ENCODE results near the gene ITPR1.

Gene ITPR1

DNA sequence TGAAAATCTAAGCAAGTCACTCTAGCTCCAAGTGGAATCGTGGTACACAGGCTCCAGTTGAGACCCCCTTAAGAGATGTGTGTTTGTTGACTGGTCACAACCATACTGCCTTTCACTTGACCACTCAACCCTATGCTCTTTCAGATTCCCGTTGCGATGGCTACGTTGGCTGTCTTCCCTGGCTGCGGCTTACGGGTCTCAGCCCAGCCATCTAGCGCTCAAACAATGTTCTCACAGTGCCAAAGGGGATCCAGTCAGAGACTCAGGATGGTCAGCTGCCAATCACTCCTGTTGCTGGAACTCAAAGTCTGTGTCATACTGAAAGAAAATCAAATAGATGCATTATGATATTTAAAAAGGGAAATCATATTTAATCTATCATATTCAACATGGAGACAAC is 237.6 kb downstream of the ITPR1 start:
- peaks cover 22% of the 10 kb centered on the region for H3K4me1 ChIP-seq (ENCODE audit: control insufficient read depth, insufficient read depth, low read length)
- no peak overlapping the region for H3K27ac ChIP-seq (ENCODE audit: extremely low read depth, low read depth, low read length)
- H3K4me3 ChIP-seq (ENCODE audit: low read depth, low read length), result no peak overlapping the region
- H3K9me3 ChIP-seq (ENCODE audit: control insufficient read depth, insufficient read depth, low read depth, low read length), result no peaks in the 10 kb centered on the region
- ChIA-PET CTCF (interaction anchor here (1.3 kb wide), 1 partner anchor 19 kb away, joined by 3 read pairs; no protein-coding TSS in a partner anchor), POLR2A (no interaction called here)
- H3K36me3 ChIP-seq (ENCODE audit: control insufficient read depth in 2 of 2, insufficient read depth in 1 of 2, low read length in 2 of 2), result no peaks in the 10 kb centered on the region
- no peak for TF ChIP-seq ZNF302 (tag by site-specific recombination; IDR thresholded peaks at IDR 0.05; ENCODE audit: low read depth)
- no peak for TF ChIP-seq ZNF292 (tag by site-specific recombination; IDR thresholded peaks at IDR 0.05; ENCODE audit: borderline replicate concordance, low read depth)
- no peak for TF ChIP-seq MZF1 (tag by site-specific recombination; IDR thresholded peaks at IDR 0.05; ENCODE audit: borderline replicate concordance)
- no peak for TF ChIP-seq ZBTB17 (tag by site-specific recombination; IDR thresholded peaks at IDR 0.05)
- TF ChIP-seq, protein P1, sequence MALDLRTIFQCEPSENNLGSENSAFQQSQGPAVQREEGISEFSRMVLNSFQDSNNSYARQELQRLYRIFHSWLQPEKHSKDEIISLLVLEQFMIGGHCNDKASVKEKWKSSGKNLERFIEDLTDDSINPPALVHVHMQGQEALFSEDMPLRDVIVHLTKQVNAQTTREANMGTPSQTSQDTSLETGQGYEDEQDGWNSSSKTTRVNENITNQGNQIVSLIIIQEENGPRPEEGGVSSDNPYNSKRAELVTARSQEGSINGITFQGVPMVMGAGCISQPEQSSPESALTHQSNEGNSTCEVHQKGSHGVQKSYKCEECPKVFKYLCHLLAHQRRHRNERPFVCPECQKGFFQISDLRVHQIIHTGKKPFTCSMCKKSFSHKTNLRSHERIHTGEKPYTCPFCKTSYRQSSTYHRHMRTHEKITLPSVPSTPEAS (tag by site-specific recombination; IDR thresholded peaks at IDR 0.05), result no peak
- TF ChIP-seq, protein P2, sequence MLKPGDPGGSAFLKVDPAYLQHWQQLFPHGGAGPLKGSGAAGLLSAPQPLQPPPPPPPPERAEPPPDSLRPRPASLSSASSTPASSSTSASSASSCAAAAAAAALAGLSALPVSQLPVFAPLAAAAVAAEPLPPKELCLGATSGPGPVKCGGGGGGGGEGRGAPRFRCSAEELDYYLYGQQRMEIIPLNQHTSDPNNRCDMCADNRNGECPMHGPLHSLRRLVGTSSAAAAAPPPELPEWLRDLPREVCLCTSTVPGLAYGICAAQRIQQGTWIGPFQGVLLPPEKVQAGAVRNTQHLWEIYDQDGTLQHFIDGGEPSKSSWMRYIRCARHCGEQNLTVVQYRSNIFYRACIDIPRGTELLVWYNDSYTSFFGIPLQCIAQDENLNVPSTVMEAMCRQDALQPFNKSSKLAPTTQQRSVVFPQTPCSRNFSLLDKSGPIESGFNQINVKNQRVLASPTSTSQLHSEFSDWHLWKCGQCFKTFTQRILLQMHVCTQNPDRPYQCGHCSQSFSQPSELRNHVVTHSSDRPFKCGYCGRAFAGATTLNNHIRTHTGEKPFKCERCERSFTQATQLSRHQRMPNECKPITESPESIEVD (tag by site-specific recombination; IDR thresholded peaks at IDR 0.05), result no peak
- no peak for TF ChIP-seq ZNF324 (tag by site-specific recombination; IDR thresholded peaks at IDR 0.05)
- TF ChIP-seq, protein P3, sequence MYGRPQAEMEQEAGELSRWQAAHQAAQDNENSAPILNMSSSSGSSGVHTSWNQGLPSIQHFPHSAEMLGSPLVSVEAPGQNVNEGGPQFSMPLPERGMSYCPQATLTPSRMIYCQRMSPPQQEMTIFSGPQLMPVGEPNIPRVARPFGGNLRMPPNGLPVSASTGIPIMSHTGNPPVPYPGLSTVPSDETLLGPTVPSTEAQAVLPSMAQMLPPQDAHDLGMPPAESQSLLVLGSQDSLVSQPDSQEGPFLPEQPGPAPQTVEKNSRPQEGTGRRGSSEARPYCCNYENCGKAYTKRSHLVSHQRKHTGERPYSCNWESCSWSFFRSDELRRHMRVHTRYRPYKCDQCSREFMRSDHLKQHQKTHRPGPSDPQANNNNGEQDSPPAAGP (tag by site-specific recombination; IDR thresholded peaks at IDR 0.05), result no peak
- no peak for TF ChIP-seq YY1 (tag by site-specific recombination; IDR thresholded peaks at IDR 0.05)
- no peak for TF ChIP-seq GLIS2 (tag by site-specific recombination; IDR thresholded peaks at IDR 0.05)
- TF ChIP-seq MEIS1 (CRISPR knock-in tag; IDR thresholded peaks at IDR 0.05; ENCODE audit: borderline replicate concordance), result no peak
- no peak for TF ChIP-seq ZNF132 (tag by site-specific recombination; IDR thresholded peaks at IDR 0.05; ENCODE audit: borderline replicate concordance)
- TF ChIP-seq, protein P4, sequence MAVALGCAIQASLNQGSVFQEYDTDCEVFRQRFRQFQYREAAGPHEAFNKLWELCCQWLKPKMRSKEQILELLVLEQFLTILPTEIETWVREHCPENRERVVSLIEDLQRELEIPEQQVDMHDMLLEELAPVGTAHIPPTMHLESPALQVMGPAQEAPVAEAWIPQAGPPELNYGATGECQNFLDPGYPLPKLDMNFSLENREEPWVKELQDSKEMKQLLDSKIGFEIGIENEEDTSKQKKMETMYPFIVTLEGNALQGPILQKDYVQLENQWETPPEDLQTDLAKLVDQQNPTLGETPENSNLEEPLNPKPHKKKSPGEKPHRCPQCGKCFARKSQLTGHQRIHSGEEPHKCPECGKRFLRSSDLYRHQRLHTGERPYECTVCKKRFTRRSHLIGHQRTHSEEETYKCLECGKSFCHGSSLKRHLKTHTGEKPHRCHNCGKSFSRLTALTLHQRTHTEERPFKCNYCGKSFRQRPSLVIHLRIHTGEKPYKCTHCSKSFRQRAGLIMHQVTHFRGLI (tag by site-specific recombination; IDR thresholded peaks at IDR 0.05), result no peak

DNA sequence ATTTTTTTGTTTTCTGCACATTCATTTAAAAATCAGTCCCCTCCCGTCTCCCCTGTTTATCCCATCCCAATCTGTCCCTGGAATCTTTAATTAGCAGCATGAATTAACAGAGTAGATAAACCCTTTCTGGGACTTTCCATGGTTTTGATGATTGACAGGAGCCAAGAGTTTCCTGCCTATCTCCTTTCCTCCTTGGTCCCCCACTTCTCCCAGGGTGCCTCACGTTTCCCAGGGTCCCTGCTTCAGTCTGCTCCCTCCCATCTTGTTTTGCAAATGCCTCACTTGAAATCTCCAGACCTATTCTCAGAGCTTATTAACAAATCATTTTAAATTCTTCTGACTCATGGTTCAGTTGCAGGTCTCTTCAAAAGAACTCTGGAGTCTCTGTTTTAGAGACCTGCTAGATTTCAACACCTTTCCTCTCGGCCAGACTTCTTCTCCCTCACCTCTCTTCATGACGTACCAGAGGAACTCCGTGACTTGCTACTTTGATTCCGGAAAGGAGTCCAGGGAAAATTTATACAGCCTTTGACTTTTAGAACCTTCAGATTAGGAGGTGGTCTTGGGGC is 238.5 kb downstream of the ITPR1 start:
- ChIA-PET CTCF (interaction anchor here (1.3 kb wide), 1 partner anchor 20 kb away, joined by 3 read pairs; no protein-coding TSS in a partner anchor), POLR2A (no interaction called here)
- H3K9me3 ChIP-seq (ENCODE audit: control insufficient read depth, insufficient read depth, low read depth, low read length), result no peaks in the 10 kb centered on the region
- TF ChIP-seq KLF10 (tag by site-specific recombination; IDR thresholded peaks at IDR 0.05) (no peak), MYNN (tag by site-specific recombination; IDR thresholded peaks at IDR 0.05; ENCODE audit: borderline replicate concordance) (no peak), PRDM1 (tag by site-specific recombination; IDR thresholded peaks at IDR 0.05) (no peak), GFI1B (tag by site-specific recombination; IDR thresholded peaks at IDR 0.05) (no peak), ZNF214 (tag by site-specific recombination; IDR thresholded peaks at IDR 0.05; ENCODE audit: borderline replicate concordance) (no peak), ZNF596 (tag by site-specific recombination; IDR thresholded peaks at IDR 0.05) (no peak)
- TF ChIP-seq, protein P5, sequence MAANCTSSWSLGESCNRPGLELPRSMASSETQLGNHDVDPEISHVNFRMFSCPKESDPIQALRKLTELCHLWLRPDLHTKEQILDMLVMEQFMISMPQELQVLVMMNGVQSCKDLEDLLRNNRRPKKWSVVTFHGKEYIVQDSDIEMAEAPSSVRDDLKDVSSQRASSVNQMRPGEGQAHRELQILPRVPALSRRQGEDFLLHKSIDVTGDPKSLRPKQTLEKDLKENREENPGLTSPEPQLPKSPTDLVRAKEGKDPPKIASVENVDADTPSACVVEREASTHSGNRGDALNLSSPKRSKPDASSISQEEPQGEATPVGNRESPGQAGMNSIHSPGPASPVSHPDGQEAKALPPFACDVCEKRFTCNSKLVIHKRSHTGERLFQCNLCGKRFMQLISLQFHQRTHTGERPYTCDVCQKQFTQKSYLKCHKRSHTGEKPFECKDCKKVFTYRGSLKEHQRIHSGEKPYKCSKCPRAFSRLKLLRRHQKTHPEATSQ (tag by site-specific recombination; IDR thresholded peaks at IDR 0.05), result no peak
- H3K36me3 ChIP-seq (ENCODE audit: control insufficient read depth in 2 of 2, insufficient read depth in 1 of 2, low read length in 2 of 2), result peaks cover 0 to 3% of the 10 kb centered on the region in 2 experiments; a peak in 1 of 3 replicates
- H3K4me1 ChIP-seq (ENCODE audit: control insufficient read depth, insufficient read depth, low read length), result peaks cover 22% of the 10 kb centered on the region
- no peak overlapping the region for H3K27ac ChIP-seq (ENCODE audit: extremely low read depth, low read depth, low read length)
- no peak overlapping the region for H3K4me3 ChIP-seq (ENCODE audit: low read depth, low read length)

Measured in HEK293 (cell line).